CD4-positive, alpha-beta T cell treated with Interleukin-10 for 1 hour (primary cell): ENCODE results near the gene ACO1.

ENCODE experiments used
- DNase-seq: peaks from one replicate; pipeline ENCODE4 v3.0.0-alpha.2; 2020

Gene ACO1

DNA sequence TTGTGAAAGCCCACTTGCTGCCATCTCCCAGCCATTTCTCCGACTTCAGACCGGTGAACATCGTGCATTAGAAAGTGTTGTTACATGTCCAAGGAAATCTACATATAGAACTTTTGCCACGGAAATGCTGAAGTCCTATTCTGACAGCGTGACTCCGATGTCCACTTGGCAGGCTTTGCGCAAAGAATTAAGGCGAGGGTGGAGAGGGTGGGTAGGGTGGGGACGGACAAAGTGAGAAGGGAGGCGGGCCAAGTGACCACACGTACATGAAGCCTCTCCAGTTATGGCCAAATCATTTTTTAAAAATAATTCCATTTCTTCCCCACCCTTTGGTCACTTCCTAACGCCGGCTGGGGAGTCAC, 460 bp upstream of the ACO1 start:
- DNase-seq: no peak

- no peak for DNase-seq
Measured at GRCh38 chr9:32385152-32385884, 875 bp downstream of the ACO1 start.

DNA sequence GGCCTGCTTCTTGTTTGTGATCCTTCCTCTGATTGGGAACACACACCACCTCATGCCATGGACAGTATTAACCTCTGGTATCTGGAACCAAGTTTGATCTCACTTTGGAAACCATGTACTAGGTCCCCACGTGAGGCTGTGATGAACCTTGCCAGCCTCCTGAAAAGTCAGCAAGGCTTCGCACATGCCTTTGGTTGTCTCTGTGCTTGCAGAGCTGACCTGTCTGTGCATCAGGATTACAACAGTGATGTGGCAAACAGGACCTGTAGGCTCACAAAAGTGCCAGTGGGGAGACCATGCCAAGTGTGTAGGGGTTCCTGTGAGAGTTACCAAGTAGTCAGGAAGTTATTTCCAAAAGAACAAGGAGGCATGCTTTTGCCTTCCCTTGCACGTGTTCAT, 1.4 kb downstream of the ACO1 start:
- no peak for DNase-seq

- DNase-seq: no peak
Measured at GRCh38 chr9:32387256-32387655, 2.8 kb downstream of the ACO1 start.

DNA sequence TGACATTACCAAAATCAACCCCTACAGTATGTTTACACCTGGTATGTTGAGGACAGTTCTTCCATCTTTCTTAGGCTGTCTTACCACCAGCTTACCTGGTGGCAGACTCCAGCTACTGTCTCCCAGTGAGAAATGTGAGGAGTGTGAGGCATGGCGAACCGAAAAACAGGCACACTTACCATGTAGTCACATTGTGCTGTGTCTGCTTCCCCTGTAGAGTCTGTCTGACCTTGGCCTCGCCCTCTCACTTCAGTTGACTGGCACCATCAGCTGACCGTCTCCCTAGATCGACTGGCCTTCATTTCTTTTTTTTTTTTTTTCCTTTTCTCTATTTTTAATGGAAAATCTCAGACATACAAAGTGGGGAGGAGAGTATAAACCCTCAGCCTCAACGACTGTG, 4.9 kb downstream of the ACO1 start:
- DNase-seq: no peak

GRCh38 chr9:32393911-32394310, 9.5 kb downstream of the ACO1 start:
- DNase-seq: no peak

DNA sequence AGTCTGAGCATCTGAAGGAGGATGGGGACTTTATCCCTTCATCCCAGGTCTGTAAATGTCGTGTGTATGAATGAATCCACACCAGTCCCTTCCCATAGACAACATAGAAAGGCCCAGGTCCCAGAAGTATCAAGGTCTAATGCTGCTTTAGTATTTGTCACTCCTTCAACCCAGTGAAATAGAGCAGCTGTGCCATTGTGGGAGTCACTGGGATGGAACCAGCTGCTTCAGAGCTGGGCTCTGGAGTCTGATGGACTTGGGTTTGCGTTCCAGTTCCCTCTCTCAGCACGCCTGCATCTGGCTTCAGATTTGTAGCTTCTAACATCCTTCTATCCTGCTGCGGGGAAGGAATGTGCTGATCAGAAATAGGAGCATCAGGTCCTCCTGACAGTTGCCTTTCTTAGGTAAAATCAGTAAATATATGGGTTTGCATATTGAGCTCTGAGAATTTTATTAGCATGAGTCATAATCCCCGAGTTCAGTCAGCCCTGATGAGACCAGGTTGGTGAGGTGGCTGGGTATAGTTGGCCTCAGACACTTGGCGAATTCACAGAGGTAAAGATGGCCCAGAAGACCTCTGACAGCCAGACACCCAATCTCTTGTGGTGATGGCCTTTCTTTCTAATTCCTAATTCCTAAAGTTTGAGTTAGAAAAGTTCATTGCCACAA, 10.1 kb downstream of the ACO1 start:
- DNase-seq: no peak

DNA sequence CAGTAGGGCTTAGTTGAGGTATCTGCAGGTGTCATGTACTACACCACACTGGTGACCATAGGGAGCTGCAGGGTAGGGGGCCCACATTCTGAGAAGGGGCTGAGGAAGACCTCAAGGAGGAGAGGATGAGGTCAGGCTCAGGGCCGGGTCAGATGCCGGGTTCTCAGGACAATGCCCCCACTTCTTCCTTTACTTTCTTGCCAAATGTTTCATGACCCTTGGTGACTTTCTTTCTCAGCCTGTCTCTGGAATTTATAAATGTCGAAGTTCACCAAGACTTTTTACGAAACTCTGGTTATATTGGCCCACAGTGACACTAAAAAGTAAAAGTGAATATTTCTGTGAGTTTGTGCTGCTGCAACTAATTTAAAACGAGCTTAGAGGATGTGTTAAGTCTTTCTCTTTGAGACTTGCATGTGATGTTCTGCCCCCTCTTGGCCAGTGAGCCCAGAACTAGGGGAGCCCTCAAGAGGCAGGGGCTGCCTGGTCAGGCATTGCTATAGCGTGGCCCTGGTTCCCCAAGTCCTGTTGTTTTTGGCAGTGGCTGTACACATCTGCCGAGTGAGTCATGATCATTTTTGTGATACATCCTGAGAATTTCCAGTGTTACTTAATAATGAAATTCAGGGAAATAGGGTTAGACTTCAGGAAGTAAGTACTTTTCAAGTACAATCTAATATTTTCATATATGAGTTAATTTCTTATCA, 11.2 kb downstream of the ACO1 start:
- no peak for DNase-seq

DNA sequence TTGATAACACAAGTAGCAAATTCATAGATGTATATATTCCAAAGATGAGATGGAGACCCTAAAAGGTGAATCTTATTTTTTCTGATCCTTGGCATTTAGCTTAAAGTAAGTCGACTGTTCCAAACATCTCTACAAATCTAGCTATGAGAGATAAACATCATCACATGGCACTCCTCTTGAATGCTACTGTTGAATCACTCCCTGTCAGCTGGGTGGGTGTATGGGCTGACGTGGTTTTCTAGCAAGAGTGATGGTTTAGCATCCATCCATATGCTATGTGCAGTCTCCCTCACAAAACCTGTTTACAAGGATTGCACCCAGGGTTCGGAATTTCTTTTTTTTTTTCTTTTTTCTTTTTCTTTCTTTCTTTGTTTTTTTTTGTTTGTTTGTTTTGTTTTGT, 13.8 kb downstream of the ACO1 start:
- DNase-seq: no peak

DNA sequence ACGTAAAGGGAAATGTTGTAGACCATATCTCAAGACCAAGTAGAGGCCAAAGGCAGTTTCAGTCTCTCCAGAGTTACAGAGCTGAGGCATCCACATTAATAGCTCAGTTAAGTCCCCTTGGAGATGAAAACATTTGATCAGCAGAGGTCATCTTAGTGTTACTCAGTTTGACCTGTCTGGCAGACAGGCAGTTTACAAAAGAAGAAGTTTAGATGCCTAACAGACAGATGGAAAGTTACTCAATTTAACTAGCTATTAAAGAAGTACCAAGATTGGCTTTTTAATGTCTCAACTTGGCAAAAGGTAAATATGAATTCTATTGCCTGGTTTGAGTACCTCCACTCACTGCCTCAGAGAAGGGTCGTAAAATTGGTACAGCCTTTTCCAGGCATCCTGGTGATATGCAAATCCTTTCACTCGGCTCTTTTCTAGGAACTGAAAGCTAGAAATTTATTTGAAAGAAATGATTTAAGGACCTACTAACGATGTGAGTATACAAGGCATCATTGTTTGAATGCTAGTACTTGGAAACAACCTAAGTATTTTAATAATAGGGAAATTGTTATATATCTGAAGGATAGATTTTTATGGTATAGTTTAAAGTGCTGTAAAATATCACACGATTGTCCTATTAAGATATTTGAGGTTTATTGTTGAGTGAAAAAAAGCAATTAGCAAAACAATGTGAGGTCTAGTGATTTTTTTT, 14.8 kb downstream of the ACO1 start:
- no peak for DNase-seq

GRCh38 chr9:32401488-32401887, 17.0 kb downstream of the ACO1 start:
- no peak for DNase-seq

DNA sequence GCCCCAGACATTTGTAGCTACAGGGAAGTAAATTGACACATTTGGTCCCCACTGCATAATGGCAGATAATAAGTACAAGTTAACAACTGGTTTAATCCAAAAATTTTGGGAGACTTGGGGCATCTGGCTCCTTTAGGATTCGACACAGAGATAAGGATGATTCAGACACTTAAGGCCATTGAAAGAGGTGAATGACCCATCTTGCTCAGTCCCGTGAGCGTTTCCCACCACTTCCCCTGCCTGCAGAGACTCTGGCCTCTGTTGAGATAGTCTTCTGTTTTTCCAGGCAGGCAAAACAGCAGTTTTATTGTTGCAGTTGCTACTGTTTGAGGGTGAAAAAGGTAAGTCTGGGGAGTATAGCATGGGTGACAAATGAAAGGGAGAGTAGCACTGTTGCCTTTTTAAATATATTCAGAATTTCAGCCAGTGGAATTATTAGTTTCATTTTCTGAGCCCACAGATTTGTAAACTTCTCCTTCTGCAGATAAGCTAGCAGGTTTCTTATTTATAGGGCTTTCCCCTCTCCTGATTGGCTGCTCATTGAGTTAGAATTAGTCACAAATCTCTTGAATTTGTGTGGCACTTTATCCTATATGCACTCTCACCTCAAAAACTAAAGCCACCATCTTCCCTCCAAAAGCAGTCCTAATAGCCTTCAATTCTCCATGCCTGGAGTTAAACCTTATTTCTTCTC, 19.3 kb downstream of the ACO1 start:
- no peak for DNase-seq

GRCh38 chr9:32404402-32404801, 20.0 kb downstream of the ACO1 start:
- no peak for DNase-seq

DNA sequence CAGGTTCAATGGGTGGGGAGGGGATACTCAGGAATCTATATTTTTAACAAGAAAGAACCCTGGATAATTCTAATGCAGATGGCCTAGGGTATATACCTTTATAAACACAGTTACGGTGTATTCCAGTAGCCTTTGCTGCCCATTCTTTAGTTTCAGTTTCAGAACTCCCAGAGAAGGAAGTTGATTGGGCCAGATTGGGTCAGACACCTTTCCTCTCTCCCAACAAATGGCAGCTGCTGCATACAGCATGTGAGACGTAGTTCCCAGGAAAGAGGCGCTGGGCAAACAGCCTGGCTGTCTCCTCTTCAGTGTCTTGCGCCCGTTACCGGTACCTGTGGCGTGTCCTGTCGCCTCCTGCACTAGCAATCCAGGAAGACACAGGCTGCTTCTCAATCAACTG, 20.4 kb downstream of the ACO1 start:
- no peak for DNase-seq

DNA sequence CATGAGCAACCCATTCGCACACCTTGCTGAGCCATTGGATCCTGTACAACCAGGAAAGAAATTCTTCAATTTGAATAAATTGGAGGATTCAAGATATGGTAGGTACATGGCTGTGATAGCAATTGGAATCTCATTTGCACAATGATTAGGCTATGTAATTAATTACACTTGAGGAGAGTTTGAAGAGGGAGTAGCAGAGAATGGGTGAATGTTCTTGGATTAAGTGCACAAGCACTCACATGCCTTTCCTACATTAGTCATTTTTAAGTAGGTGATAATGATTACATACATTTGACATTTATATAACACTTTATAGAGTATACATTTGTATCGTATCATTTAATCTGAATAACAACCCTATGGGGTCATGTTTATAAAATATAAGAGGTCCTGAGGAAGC, 21.1 kb downstream of the ACO1 start:
- no peak for DNase-seq

- no peak for DNase-seq
Measured at GRCh38 chr9:32406046-32406445, 21.6 kb downstream of the ACO1 start.

- no peak for DNase-seq
Measured at GRCh38 chr9:32411753-32412152, 27.3 kb downstream of the ACO1 start.

DNA sequence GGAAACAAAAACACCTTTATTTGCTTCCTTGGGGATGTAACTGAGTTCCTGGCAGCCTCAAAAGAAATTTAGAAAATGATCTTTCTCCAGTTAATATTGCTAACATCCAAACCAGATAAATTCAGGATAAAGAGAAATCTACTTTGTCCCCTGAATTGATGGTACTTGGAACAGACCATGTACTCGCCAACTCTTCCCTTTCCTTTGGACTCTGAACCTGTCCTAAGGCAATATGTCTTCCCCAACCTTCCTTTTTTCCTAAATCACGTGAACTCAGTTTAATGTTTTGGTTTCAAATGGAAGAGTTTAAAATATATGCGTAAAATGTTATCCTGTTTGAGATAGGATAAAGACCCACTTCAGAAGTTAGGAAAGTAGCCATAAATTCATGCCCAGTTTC, 28.0 kb downstream of the ACO1 start:
- no peak for DNase-seq

DNA sequence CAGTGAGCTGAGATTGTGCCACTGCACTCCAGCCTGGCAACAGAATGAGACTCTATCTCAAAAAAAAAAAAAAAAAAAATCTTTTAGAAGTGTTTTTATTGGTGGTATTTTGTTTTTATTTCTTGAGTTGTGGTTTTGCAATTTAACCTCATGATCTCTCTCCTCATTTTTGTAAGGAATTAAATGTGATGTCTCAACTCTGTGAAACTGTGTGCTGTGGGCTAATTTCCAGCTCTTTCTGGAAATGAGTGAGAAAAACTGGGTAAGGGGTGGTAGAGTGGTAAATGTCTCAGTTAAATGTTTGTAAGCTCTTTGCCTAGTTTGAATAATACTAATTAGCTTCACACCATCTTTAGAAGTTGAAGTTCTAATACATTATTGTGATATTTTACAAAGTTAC, 29.0 kb downstream of the ACO1 start:
- no peak for DNase-seq

GRCh38 chr9:32414856-32415255, 30.4 kb downstream of the ACO1 start:
- no peak for DNase-seq

GRCh38 chr9:32419921-32420320, 35.5 kb downstream of the ACO1 start:
- DNase-seq: no peak

- DNase-seq: no peak
Measured at GRCh38 chr9:32422237-32422806, 37.9 kb downstream of the ACO1 start.

- no peak for DNase-seq
Measured at GRCh38 chr9:32423371-32423770, 38.9 kb downstream of the ACO1 start.
